ENCODE results near the gene DENR. TPM values are rescaled to one million over a fixed set of nuclear protein-coding genes. Genes with fewer than 3 reads are reported as not detected.
A peak's percentile ranks its signal among the peaks of the same experiment; 100 is the strongest.
"Not testable (repeated sequence)": the region's sequence is repeated elsewhere in the genome, so short reads cannot be mapped to it uniquely, and the experiment has no call there.

DENR gene
- total RNA-seq, 2 donors from 2014 or later: 25.4 to 26.4 TPM

DNA sequence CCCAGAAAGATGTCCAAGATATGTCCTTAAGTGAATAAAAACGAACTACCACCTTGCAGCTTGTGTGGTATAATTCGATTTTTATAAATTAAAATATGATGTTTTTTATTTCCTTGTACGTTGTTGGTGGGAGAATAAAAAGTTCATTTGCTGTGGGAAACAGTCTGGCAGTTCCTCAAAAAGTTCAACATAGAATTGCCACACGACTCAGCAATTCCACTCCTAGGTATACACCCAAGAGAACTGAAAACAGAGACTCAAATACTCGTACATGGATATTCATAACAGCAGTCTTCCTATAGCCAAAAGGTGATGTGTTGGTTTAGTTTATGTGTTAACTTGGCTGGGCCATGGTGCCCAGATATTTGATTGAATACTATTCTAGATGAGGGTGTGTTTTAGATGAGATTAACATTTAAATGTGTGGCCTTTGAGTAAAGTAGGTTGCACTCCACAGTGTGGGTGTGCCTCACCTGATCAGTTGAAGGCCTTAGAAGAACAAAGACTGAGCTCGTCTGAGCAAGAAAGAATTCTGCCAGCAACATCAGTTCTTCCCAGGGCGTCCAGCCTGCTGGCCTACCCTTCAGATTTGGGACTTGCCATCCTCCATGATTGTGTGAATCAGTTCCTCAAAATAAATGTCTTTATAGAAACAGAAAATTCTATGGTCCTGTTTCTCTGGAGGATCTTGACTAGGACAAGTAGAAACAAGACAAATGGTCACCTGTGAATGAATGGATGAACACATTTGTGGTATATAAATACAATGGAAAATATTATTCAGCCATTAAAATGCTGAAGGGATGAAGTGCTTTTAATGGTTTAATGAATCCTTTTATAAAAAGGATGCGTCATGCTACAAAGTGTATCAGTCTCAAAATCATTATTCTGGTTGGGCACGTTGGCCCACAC, 5.1 kb upstream of the DENR start:
- WGBS, 2 donors: 67 to 74% methylated on average over 9 of the region's 9 CpGs
- no peak for TF ChIP-seq POLR2A (IDR thresholded peaks at IDR 0.05)
- TF ChIP-seq, protein P1, sequence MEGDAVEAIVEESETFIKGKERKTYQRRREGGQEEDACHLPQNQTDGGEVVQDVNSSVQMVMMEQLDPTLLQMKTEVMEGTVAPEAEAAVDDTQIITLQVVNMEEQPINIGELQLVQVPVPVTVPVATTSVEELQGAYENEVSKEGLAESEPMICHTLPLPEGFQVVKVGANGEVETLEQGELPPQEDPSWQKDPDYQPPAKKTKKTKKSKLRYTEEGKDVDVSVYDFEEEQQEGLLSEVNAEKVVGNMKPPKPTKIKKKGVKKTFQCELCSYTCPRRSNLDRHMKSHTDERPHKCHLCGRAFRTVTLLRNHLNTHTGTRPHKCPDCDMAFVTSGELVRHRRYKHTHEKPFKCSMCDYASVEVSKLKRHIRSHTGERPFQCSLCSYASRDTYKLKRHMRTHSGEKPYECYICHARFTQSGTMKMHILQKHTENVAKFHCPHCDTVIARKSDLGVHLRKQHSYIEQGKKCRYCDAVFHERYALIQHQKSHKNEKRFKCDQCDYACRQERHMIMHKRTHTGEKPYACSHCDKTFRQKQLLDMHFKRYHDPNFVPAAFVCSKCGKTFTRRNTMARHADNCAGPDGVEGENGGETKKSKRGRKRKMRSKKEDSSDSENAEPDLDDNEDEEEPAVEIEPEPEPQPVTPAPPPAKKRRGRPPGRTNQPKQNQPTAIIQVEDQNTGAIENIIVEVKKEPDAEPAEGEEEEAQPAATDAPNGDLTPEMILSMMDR (IDR thresholded peaks at IDR 0.05): no peak
- no peaks in the 10 kb centered on the region for H3K27me3 ChIP-seq
- no peaks in the 10 kb centered on the region for H3K4me1 ChIP-seq
- no peaks in the 10 kb centered on the region for H3K9me3 ChIP-seq
- intact Hi-C loops (cut with DNase I): loop anchor here (10.0 kb wide), 1 partner anchor 113 kb away; no protein-coding TSS in a partner anchor
- ATAC-seq: no peak
- no peaks in the 10 kb centered on the region for H3K36me3 ChIP-seq (replicated peaks in 1 of 2; ENCODE audit: insufficient read depth in 1 of 2, low read depth in 2 of 2)
- no peak overlapping the region for H3K27ac ChIP-seq
- no peak overlapping the region for H3K4me3 ChIP-seq
- no peak for DNase-seq

GRCh38 chr12:122749569-122750332, 2.9 kb upstream of the DENR start:
- intact Hi-C loops (cut with DNase I): loop anchor here (10.0 kb wide), 1 partner anchor 115 kb away; no protein-coding TSS in a partner anchor
- Histone ChIP-seq H3K4me3 (no peak overlapping the region), H3K27me3 (no peaks in the 10 kb centered on the region), H3K36me3 (replicated peaks in 1 of 2; ENCODE audit: insufficient read depth in 1 of 2, low read depth in 2 of 2) (no peaks in the 10 kb centered on the region), H3K4me1 (peaks cover 11% of the 10 kb centered on the region), H3K9me3 (no peaks in the 10 kb centered on the region), H3K27ac (no peak overlapping the region)
- ATAC-seq (no peak), DNase-seq (no peak)
- TF ChIP-seq, protein P1 (IDR thresholded peaks at IDR 0.05): no peak
- TF ChIP-seq POLR2A (IDR thresholded peaks at IDR 0.05): no peak
- WGBS, 2 donors: 61 to 72% methylated on average over 6 of the region's 6 CpGs

- ATAC-seq; H3K4me3 ChIP-seq; H3K9me3 ChIP-seq; intact Hi-C loops (cut with DNase I); H3K27ac ChIP-seq; DNase-seq; H3K27me3 ChIP-seq; H3K36me3 ChIP-seq (replicated peaks in 1 of 2; ENCODE audit: insufficient read depth in 1 of 2, low read depth in 2 of 2): not testable (repeated sequence)
- 73 to 81% methylated on average over 15 to 17 of the region's 17 CpGs for WGBS, 2 donors
- H3K4me1 ChIP-seq: peaks cover 11% of the 10 kb centered on the region
Observed at GRCh38 chr12:122750781-122751515, 1.7 kb upstream of the DENR start.

- H3K9me3 ChIP-seq: no peaks in the 10 kb centered on the region
- ATAC-seq (no peak), DNase-seq (no peak)
- peaks cover 0 to 11% of the 10 kb centered on the region in 2 donors for H3K36me3 ChIP-seq (replicated peaks in 1 of 2; ENCODE audit: insufficient read depth in 1 of 2, low read depth in 2 of 2)
- intact Hi-C loops (cut with DNase I): no loop called here
- no peaks in the 10 kb centered on the region for H3K27me3 ChIP-seq
- H3K4me3 ChIP-seq: peak overlapping the region; percentile 92 to 96
- WGBS, 2 donors: 3 to 6% methylated on average over 5 of the region's 5 CpGs
- peak overlapping the region in 3 of 4 donors; percentile 77 to 84 (median 78) for H3K27ac ChIP-seq
- TF ChIP-seq POLR2A (IDR thresholded peaks at IDR 0.05): no peak
- TF ChIP-seq, protein P1 (IDR thresholded peaks at IDR 0.05): no peak
- peaks cover 11% of the 10 kb centered on the region for H3K4me1 ChIP-seq
Observed at GRCh38 chr12:122753319-122753650, 661 bp downstream of the DENR start.

- DNase-seq (no peak), ATAC-seq (no peak)
- no peaks in the 10 kb centered on the region for H3K9me3 ChIP-seq
- intact Hi-C loops (cut with DNase I): no loop called here
- no peak overlapping the region for H3K27ac ChIP-seq
- H3K36me3 ChIP-seq (replicated peaks in 1 of 2; ENCODE audit: insufficient read depth in 1 of 2, low read depth in 2 of 2): peaks cover 0 to 11% of the 10 kb centered on the region in 2 donors
- peaks cover 11% of the 10 kb centered on the region for H3K4me1 ChIP-seq
- TF ChIP-seq, protein P1 (IDR thresholded peaks at IDR 0.05): no peak
- TF ChIP-seq POLR2A (IDR thresholded peaks at IDR 0.05): no peak
- no peak overlapping the region for H3K4me3 ChIP-seq
- no peaks in the 10 kb centered on the region for H3K27me3 ChIP-seq
- 86 to 96% methylated on average over 1 of the region's 1 CpG for WGBS, 2 donors
Observed at GRCh38 chr12:122754790-122755189, 2.2 kb downstream of the DENR start.

Measured in body of pancreas (tissue), 4 donors.